Measurements from ENCODE around the gene KLK15. TPM values are rescaled to one million over a fixed set of nuclear protein-coding genes. Genes with fewer than 3 reads are reported as not detected.

KLK15 gene
- total and polyA plus RNA-seq, 2 donors (not counting 3 experiments of a cell fraction or from before 2014, with no cell fraction given), result not detected

DNA sequence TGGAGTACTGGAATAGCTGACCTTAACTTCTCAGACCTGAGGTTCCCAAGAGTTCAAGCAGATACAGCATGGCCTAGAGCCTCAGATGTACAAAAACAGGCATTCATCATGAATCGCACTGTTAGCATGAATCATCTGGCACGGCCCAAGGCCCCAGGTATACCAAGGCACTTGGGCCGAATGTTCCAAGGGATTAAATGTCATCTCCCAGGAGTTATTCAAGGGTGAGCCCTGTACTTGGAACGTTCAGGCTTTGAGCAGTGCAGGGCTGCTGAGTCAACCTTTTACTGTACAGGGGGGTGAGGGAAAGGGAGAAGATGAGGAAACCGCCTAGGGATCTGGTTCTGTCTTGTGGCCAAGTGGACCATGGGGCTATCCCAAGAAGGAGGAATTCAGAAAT is 27.6 kb upstream of the KLK15 start:
- no peak overlapping the region for H3K27ac ChIP-seq (ENCODE audit: insufficient read depth, low read depth, low read length)
- no TSS peak for BruUV-seq (replicated peaks)
- ChIA-PET POLR2A (no interaction called here), CTCF (no interaction called here)
- H4K20me1 ChIP-seq (replicated peaks; ENCODE audit: control insufficient read depth, extremely low read depth, insufficient read depth, low read length), result no peaks in the 10 kb centered on the region
- no peaks in the 10 kb centered on the region for H3K27me3 ChIP-seq (ENCODE audit: control insufficient read depth in 2 of 2, insufficient read depth in 2 of 2, low read length in 2 of 2)
- DNase-seq (ENCODE audit: low read depth, low spot score) (no peak), FAIRE-seq (no peak)
- dilution Hi-C loops (cut with MboI; ENCODE audit: extremely low pct_ligation_motif_present, low sequenced_read_pairs), result no loop called here
- H3K9me1 ChIP-seq (replicated peaks; ENCODE audit: control insufficient read depth, extremely low read depth, insufficient read depth, low read length), result no peaks in the 10 kb centered on the region
- no peaks in the 10 kb centered on the region for H3K79me2 ChIP-seq (ENCODE audit: control insufficient read depth, insufficient read depth, low read length)
- H3K4me1 ChIP-seq (ENCODE audit: control insufficient read depth, extremely low read depth, insufficient read depth, low read length), result no peaks in the 10 kb centered on the region
- intact Hi-C loops (cut with micrococcal nuclease), result no loop called here
- no peaks in the 10 kb centered on the region for H3K9me3 ChIP-seq (replicated peaks; ENCODE audit: control insufficient read depth, insufficient read depth, low read length)
- H3K36me3 ChIP-seq (ENCODE audit: control insufficient read depth in 2 of 2, extremely low read depth in 1 of 2, insufficient read depth in 2 of 2, low read length in 2 of 2), result no peaks in the 10 kb centered on the region
- no peak overlapping the region for H3K4me3 ChIP-seq (replicated peaks in 1 of 3; ENCODE audit: insufficient read depth in 1 of 3, low read depth in 1 of 3, low read length in 3 of 3)
- H3K9ac ChIP-seq (replicated peaks; ENCODE audit: extremely low read depth, insufficient read depth, low read length), result no peak overlapping the region
- no peak overlapping the region for H3K4me2 ChIP-seq (ENCODE audit: insufficient read depth, low read length)
- H2AFZ ChIP-seq (ENCODE audit: low read depth, low read length), result no peak overlapping the region
- TF ChIP-seq MYC (IDR thresholded peaks at IDR 0.05; ENCODE audit: low read depth, low read length) (no peak), POLR2A (IDR thresholded peaks at IDR 0.05; ENCODE audit: low read depth, low read length) (no peak), GATA2 (IDR thresholded peaks at IDR 0.05; ENCODE audit: insufficient read depth, insufficient read length, low read depth, low read length) (no peak), JUN (IDR thresholded peaks at IDR 0.05; ENCODE audit: borderline replicate concordance, insufficient read depth, insufficient read length, low read depth) (no peak), FOS (IDR thresholded peaks at IDR 0.05; ENCODE audit: borderline replicate concordance, insufficient read depth, low read length) (no peak), POLR2AphosphoS5 (IDR thresholded peaks at IDR 0.05; ENCODE audit: insufficient read depth, low read depth, low read length) (no peak), EZH2 (IDR thresholded peaks at IDR 0.05; ENCODE audit: borderline replicate concordance, low read depth, low read length, severe bottlenecking) (no peak)
- TF ChIP-seq, protein P1, sequence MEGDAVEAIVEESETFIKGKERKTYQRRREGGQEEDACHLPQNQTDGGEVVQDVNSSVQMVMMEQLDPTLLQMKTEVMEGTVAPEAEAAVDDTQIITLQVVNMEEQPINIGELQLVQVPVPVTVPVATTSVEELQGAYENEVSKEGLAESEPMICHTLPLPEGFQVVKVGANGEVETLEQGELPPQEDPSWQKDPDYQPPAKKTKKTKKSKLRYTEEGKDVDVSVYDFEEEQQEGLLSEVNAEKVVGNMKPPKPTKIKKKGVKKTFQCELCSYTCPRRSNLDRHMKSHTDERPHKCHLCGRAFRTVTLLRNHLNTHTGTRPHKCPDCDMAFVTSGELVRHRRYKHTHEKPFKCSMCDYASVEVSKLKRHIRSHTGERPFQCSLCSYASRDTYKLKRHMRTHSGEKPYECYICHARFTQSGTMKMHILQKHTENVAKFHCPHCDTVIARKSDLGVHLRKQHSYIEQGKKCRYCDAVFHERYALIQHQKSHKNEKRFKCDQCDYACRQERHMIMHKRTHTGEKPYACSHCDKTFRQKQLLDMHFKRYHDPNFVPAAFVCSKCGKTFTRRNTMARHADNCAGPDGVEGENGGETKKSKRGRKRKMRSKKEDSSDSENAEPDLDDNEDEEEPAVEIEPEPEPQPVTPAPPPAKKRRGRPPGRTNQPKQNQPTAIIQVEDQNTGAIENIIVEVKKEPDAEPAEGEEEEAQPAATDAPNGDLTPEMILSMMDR (IDR thresholded peaks at IDR 0.05; ENCODE audit: extremely low read depth in 1 of 2, insufficient read depth in 1 of 2, low read depth in 1 of 2, low read length in 2 of 2), result no peak
- TF ChIP-seq, protein P2, sequence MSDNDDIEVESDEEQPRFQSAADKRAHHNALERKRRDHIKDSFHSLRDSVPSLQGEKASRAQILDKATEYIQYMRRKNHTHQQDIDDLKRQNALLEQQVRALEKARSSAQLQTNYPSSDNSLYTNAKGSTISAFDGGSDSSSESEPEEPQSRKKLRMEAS (IDR thresholded peaks at IDR 0.05; ENCODE audit: insufficient read depth, insufficient read length), result no peak

Data from endothelial cell of umbilical vein (primary cell).